Ovary (tissue), 3 donors: ENCODE data around the gene PTPN14.

Experiments used
- CTCF ChIP-seq, 3 donors: fragments of 450-650 bp in 2 of 3; fragments of 200-600 bp in 1 of 3; IDR thresholded peaks; one replicate each; pipeline versions ENCODE4 v1.5.1 to v1.8.0; 2016 to 2022; ENCODE audit warnings: antibody characterized with exemption in 3 of 3, mild to moderate bottlenecking in 1 of 3
- EP300 ChIP-seq: sonication (generic); formaldehyde crosslinking; IDR thresholded peaks from one replicate; pipeline ENCODE4 v1.6.1; 2017; ENCODE audit warnings: antibody characterized with exemption
- POLR2A ChIP-seq: fragments of 450-650 bp; IDR thresholded peaks from one replicate; pipeline ENCODE4 v1.6.1; 2017; ENCODE audit warnings: antibody characterized with exemption, mild to moderate bottlenecking, moderate library complexity
- donor health status: DM: no; HTN: no; CAD: no.

DNA sequence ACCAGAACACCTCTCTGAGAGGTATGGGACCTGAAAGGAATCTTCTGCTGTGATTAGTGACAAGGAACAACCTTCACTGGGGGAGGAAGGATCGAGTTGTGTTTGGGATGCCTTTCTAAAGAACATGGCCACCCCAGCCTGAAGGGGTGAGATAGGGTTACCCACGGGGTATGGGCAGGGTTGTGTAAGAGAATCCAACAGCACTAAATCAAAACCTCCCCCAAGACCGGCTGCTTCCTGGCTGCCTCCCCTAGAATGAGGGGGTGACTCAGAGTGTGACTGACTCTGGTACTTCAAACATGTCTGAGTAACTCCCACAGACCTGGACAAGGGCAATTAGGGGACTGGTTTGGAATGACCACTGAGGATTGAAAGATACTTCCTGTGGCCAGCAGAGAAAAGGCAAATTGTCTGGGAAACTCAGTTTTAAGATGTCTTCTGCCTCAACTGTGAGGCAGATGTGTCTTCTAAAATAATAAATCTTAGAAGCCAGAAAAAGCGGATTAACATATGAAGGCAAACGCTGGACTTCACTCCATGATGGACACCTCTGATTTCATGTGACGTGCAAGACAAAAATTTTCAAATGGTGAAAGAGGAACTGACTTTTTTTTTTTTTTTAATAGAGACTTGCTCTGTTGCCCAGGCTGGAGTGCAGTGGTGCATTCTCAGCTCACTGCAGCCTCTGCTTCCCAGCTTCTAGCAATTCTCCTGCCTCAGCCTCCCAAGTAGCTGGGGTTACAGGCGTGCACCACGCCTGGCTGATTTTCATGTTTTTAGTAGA, 6.7 kb upstream of the PTPN14 start:
- no peak for TF ChIP-seq POLR2A
- no peak for TF ChIP-seq CTCF (IDR thresholded peaks at IDR 0.05)
- TF ChIP-seq EP300: no peak
